GM18505 (cell line): Measurements from ENCODE around the gene MTX1.
A peak's percentile ranks its signal among the peaks of the same experiment; 100 is the strongest.
"Not testable (repeated sequence)": the region's sequence is repeated elsewhere in the genome, so short reads cannot be mapped to it uniquely, and the experiment has no call there.

Source experiments
- ATAC-seq: cut with Tn5 transposase; IDR thresholded peaks from one replicate; pipeline ENCODE4 v1.9.1; 2021; ENCODE audit not compliant: unreplicated experiment
- POLR2A ChIP-seq: IDR thresholded peaks from 4 replicates; pipeline ENCODE4 v1.6.1; 2011; ENCODE audit warnings: borderline replicate concordance; ENCODE audit not compliant: insufficient read depth, insufficient read length; ENCODE audit errors: extremely low read depth

MTX1 gene, protein sequence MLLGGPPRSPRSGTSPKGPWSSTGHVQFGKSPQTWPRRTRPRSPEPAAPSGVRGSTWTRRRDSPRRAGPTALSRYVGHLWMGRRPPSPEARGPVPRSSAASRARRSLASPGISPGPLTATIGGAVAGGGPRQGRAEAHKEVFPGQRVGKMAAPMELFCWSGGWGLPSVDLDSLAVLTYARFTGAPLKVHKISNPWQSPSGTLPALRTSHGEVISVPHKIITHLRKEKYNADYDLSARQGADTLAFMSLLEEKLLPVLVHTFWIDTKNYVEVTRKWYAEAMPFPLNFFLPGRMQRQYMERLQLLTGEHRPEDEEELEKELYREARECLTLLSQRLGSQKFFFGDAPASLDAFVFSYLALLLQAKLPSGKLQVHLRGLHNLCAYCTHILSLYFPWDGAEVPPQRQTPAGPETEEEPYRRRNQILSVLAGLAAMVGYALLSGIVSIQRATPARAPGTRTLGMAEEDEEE

DNA sequence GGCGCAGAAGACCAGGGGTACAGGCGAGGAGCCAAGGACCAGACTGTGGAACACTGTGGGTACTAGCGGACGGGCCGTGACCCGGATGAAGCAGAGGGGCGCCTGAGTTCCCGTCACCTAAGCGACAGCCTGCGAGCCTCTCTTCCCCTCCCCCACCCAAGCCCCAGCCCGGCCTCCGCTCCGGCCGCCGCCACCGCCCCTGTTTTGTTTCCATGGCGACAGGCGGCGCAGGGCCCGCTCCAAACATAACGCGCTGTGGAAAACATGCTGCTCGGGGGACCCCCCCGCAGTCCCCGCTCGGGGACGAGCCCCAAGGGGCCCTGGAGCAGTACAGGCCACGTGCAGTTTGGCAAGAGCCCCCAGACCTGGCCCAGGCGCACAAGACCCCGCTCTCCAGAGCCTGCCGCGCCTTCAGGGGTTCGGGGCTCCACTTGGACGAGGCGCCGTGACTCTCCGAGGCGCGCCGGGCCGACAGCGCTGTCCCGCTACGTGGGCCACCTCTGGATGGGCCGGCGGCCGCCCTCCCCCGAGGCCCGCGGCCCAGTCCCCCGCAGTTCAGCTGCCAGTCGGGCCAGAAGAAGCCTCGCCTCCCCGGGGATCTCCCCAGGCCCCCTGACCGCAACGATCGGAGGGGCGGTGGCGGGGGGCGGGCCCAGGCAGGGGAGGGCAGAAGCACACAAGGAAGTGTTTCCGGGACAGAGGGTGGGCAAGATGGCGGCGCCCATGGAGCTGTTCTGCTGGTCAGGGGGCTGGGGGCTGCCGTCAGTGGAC is at the start of gene MTX1:
MTX1 (plus strand) TSS at position 155 of the 771 bp plus-strand sequence; CDS start at position 265, 110 bp downstream.
- peak; percentile 65 for ATAC-seq
- peak; percentile 77 for TF ChIP-seq POLR2A

DNA sequence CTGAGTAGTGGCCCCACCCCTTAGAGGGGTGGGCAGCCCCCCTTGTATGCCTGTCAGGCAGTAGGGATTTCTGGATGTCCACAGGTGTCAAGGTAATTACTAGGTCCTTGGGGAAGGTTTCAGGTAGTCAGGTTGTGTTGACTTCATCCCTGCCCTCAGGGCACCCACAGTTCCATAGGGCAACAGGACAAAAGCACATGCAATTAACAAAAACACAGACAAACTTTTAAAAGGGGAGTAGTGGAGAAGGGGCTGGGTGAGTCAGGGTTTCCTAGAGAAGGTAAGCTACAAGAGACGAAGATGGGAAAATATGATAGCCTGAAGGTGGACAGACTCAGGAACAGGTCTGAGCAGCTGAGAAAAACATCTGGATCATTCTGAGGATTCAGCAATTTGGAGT is 49.5 kb upstream of the MTX1 start:
- ATAC-seq, result no peak
- TF ChIP-seq POLR2A, result no peak

DNA sequence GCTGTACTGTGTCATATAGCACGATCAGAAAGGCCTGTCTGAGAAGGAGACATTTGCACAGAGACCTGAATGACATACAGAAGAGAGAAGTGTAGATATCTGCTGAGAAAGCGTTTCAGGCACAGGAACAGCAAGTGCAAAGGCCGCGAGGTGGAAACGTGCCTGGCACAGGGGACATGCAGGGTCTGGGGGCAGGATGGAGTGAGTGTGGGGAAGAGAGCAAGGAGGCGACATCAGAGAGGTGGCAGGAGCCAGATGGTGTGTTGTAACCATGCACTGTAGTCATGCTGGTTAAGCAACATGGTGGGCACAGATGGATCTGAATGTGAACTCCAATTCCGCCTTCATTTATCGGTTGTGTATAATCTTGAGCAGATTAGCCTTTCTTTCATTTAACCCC is 48.4 kb upstream of the MTX1 start:
- no peak for TF ChIP-seq POLR2A
- ATAC-seq, result no peak

DNA sequence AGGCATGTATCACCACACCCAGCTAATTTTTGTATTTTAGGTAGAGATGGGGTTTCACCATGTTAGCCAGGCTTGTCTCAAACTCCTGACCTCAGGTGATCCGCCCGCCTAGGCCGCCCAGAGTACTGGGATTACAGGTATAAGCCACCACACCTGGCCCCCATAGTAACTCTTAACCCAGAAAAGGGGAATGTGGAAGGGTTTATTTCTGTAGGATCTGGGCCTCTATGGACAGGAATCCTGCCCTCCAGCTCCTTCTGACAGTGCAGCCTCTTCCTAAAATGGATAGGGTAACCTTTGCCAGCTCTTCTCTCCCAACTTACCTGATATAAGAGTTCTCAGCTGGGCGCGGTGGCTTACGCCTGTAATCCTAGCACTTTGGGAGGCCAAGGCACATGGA is 45.9 kb upstream of the MTX1 start:
- ATAC-seq, result not testable (repeated sequence)

DNA sequence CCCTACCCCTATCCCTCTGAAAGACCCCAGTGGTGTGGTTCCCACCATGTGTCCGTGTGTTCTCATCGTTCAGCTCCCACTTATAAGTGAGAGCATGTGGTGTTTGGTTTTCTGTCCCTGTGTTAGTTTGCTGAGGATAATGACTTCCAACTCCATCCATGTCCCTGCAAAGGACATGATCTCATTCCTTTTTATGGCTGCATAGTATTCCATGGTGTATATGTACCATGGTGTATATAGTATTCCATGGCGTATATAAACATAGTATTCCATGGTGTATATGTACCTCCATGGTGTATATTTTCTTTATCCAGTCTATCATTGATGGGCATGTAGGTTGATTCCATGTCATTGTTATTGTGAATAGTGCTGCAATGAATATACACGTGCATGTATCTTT is 44.7 kb upstream of the MTX1 start:
- ATAC-seq, result not testable (repeated sequence)

DNA sequence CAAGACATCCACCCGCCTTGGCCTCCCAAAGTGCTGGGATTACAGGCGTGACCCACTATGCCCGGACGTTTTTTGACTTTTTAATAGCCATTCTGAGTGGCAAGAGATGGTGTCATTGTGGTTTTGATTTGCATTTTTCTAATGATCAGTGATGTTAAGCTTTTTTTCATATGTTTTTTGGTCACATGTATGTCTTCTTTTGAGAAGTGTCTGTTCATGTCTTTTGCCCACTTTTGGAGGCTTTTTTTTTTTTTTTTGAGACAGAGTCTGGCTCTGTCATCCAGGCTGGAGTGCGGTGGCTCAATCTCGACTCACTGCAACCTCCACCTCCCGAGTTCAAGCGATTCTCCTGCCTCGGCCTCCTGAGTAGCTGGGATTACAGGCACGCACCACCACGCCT is 43.9 kb upstream of the MTX1 start:
- not testable (repeated sequence) for ATAC-seq

DNA sequence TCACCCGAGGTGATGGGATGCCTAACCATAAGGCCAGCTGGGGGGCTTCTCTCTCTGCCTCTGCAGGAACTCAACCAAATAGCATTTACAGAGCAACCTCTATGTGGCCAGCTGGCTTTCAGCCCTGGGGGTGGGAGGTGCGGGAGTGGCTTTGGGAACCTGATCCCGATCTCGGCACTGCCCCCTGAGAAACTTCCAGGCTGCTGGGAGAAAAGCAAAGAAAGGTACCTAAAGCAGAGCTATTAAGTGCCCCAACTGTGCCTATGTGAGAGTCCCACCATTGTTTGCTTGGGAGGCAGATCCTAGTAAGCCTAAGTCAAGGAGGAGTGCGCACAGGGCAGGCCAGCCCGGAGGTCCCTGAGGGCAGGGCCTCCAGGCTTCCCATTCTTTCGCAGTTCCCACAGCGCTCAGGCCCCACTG is 42.4 kb upstream of the MTX1 start:
- no peak for ATAC-seq
- no peak for TF ChIP-seq POLR2A

DNA sequence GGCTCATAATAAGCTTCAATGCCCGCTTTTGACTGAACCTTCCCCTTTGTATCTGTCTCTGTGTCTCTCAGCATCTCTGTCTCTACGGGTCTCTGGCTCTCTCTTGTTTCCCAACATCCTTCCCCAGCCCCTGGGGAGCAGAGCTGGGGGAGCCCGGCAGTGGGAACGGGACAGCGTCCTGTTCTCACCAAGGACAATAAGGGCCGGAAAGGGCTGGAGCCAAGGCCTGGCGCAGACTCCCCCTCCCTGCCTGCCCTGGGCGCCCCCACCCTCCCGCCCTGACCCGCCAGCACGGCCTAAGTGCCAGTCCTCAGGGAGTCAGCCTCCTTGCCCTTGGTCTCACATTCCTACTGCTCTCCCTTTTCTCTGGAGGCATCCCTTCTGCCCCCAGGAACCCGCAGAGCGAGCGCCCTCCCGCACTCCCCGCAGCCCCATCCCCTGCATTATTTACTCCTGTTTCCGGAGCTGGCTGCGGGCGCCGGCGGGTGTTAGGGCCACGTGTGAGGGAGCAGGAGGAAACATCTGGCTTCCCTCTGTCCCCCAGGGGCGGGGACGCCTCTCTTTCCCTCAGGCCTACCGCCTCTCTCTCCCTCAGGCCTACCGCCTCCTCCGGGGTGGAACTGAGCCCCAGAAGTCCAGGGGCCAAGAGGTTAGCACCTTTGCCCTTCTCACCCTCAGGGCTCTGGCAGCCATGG is 41.9 kb upstream of the MTX1 start:
- no peak for TF ChIP-seq POLR2A

DNA sequence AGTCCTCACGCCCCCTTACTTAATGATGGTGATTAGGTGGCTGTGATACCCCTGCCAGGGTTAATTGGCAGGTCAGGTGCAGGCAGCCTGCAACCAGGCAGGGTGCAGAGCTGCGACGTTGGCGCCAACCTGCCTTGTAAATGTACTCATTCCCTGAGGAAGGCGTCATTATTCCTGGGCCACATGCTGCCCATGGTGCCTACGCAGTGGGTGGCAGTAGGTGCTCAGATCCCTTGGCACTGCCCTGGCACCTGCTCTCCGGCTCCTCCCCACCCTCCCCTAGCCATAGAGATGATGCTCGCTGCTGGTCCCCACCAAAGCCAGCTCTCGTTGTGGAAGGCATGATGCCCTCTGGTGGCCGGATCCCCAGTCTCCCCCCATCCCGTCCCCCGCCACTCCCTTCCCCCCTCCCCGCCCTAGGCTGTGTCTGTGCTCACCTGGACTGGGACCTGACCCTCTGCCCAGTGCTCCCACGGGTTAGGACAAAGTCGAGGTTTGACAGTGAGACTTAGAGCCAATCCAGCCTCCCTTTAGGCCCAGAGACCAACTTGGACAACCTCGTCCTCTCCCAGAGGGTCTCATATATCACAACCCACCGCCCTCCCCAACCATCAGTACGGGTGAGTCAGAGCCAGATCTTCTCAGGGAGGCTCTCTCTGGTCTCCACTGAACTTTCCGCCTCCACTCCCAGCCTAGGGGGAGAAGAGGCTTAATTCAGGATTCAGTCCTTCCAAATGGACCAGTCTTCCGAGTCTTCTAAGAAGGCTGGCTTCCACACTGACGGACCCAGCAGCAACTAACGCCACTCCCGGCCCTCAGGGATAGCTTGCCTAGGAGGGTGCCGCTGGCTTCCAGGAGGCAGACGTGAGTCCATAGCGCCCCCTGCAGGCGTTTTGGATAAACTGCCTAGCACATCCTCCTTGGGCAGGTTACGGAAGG is 41.1 kb upstream of the MTX1 start:
- no peak for ATAC-seq
- TF ChIP-seq POLR2A, result no peak

More for the DNA sequence above, 41.9 kb upstream of the MTX1 start:
- ATAC-seq, result no peak

DNA sequence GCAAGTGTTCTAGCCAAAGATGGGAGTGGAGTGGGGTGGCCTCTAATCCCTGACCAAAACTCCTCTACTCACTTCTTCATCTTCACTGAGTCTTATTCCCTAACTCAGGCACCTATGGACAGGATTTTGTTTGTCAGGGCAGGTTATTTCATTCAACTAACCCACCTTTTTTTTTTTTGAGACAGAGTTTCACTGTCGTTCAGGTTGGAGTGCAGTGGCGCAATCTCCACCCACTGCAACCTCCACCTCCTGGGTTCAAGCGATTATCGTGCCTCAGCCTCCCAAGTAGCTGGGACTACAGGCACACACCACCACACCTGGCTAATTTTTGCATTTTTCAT is 40.4 kb upstream of the MTX1 start:
- not testable (repeated sequence) for ATAC-seq

DNA sequence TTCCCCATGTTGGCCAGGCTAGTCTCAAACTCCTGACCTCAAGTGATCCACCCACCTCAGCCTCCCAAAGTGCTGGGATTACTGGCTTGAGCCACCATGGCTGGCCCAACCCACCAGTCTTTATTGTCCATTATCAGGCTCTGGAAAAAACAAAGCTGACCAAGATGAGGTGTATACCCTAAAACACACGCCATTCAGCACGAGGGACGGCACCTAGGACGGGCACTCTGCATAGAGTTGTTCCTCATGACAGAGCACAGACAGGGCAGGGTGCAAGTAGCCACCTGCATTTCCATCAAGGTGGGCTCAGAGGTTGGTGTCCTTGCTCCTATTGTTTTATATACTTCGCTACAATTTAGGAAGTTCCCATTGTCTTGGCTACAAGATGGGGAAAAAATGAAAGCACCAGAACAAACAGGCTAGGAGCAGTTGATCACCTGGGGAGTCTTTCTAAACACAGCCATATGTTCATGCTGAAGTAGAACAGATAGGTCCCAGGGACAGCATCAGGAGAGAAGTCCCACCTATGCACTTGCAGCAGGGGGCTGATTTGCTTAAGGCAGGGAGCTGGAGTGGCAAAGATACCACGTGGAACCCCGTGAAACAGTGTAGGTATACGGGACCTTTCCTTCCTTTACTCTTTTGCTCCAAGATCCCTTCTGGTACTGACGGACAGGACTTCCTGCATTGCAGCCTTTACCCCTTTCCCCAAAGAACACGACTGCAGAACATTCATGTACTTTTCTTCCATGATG is 39.9 kb upstream of the MTX1 start:
- no peak for TF ChIP-seq POLR2A
- no peak for ATAC-seq

DNA sequence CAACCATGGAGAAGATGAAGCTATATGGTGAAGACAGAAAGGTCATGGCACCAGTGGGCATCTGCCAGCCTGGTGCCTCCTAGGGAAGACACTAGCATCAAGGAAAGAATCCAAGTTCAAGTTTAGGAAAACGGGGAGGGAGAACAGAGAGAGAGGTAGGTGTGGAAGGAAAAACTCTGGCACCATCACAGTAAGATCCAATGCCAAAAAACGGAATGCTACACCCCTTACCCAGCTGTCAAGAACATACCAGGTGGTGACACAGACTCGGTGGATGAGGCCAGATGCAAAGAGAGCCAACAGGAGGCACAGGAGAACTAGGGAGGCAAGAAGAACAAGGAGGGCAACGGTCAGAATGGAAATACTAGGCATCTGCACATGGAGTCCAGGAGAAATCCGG is 39.0 kb upstream of the MTX1 start:
- no peak for TF ChIP-seq POLR2A
- ATAC-seq, result no peak
